Gastroesophageal sphincter (tissue), 4 donors: Measurements from ENCODE around the gene C1QL3. TPM values are rescaled to one million over a fixed set of nuclear protein-coding genes. Genes with fewer than 3 reads are reported as not detected.

Source experiments
- ATAC-seq: fragments of 150-250 bp; one replicate; pipeline ENCODE4 v1.9.1; 2016; ENCODE audit warnings: mild to moderate bottlenecking, moderate library complexity
- H3K27ac ChIP-seq, 4 donors: fragments of 200-600 bp; sonication (generic) in 3 of 4; 1 replicate in 3 of 4; 2 replicates in 1 of 4; pipeline ENCODE4 v1.5.1; 2016 to 2019
- H3K27me3 ChIP-seq: fragments of 200-600 bp; sonication (generic); one replicate; pipeline ENCODE4 v1.5.1; 2019
- H3K36me3 ChIP-seq, 2 donors: fragments of 200-600 bp; sonication (generic); one replicate each; pipeline ENCODE4 v1.5.1; 2019; ENCODE audit warnings: control low read depth in 1 of 2
- H3K4me1 ChIP-seq, 3 donors: fragments of 200-600 bp; sonication (generic); 1 replicate in 2 of 3; 2 replicates in 1 of 3; pipeline ENCODE4 v1.5.1; 2016 to 2019; ENCODE audit warnings: control low read depth in 2 of 3
- H3K4me3 ChIP-seq, 2 donors: fragments of 200-600 bp; sonication (generic); one replicate each; pipeline ENCODE4 v1.5.1; 2019; ENCODE audit warnings: mild to moderate bottlenecking in 1 of 2, moderate library complexity in 1 of 2
- H3K9me3 ChIP-seq, 3 donors: fragments of 200-600 bp; sonication (generic); one replicate each; pipeline ENCODE4 v1.5.1; 2017 to 2019; ENCODE audit warnings: control low read depth in 2 of 3
- EP300 ChIP-seq: sonication (generic); formaldehyde crosslinking; IDR thresholded peaks from one replicate; pipeline ENCODE4 v1.6.1; 2017; ENCODE audit warnings: antibody characterized with exemption, mild to moderate bottlenecking
- POLR2A ChIP-seq, 2 donors: fragments of 450-650 bp; IDR thresholded peaks; one replicate each; pipeline ENCODE4 v1.6.1; 2017; ENCODE audit warnings: antibody characterized with exemption in 2 of 2, mild to moderate bottlenecking in 2 of 2, moderate library complexity in 1 of 2
- POLR2AphosphoS5 ChIP-seq: sonication (generic); formaldehyde crosslinking; IDR thresholded peaks from one replicate; pipeline ENCODE4 v1.6.1; 2017; ENCODE audit warnings: antibody characterized with exemption
- whole genome bisulfite sequencing, 2 donors: methylation state at CpG; one replicate each; pipeline ENCODE4 v1.1.5; 2018; ENCODE audit warnings: low coverage in 1 of 2; 5-methylcytosine and 5-hydroxymethylcytosine counted together
- small RNA-seq, 4 donors: library from RNA; depleted of rRNA; stranded (forward); fragments of <200 nt; gene quantifications; one replicate each; pipeline ENCODE3, GENCODE V24; 2016
- total RNA-seq, 4 donors: library from RNA; depleted of rRNA; stranded (reverse); fragments of >200 nt; gene quantifications; one replicate each; pipeline ENCODE4 v1.1.0, GENCODE V29; 2016
- TF ChIP-seq, protein P1 (sequence below), 4 experiments: fragments of 200-600 bp in 2 of 4; fragments of 450-650 bp in 2 of 4; sonication (generic) in 1 of 4; IDR thresholded peaks; one replicate each; pipeline ENCODE4 v1.5.1; 2017 to 2019; ENCODE audit warnings: antibody characterized with exemption in 4 of 4, mild to moderate bottlenecking in 2 of 4, moderate library complexity in 2 of 4

The C1QL3 gene
- total RNA-seq, 4 donors from 2014 or later = 0.54 TPM; not detected in 3

DNA sequence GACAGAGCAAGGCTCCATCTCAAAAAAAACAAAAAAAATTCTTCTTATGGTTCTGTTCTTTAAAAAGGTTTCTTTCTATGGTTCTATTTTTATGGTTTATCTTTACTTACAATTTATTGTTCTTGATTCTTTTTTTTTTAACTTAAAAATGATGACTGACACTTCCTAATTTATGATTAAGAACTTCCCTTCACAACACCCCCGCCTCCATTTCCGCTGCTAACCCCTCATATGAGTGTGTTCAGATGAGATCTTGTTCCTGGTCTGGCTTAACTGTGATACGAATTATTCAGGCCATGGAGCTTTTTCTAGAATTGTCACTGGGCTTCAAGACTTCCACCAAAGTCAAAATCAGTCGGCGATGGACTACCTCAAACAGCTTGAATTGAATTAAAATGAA is 50.9 kb downstream of the C1QL3 start:
- Histone ChIP-seq H3K9me3 (no peaks in the 10 kb centered on the region), H3K4me3 (no peak overlapping the region), H3K27me3 (no peaks in the 10 kb centered on the region), H3K4me1 (no peaks in the 10 kb centered on the region), H3K36me3 (no peaks in the 10 kb centered on the region), H3K27ac (no peak overlapping the region)
- TF ChIP-seq, protein P1, sequence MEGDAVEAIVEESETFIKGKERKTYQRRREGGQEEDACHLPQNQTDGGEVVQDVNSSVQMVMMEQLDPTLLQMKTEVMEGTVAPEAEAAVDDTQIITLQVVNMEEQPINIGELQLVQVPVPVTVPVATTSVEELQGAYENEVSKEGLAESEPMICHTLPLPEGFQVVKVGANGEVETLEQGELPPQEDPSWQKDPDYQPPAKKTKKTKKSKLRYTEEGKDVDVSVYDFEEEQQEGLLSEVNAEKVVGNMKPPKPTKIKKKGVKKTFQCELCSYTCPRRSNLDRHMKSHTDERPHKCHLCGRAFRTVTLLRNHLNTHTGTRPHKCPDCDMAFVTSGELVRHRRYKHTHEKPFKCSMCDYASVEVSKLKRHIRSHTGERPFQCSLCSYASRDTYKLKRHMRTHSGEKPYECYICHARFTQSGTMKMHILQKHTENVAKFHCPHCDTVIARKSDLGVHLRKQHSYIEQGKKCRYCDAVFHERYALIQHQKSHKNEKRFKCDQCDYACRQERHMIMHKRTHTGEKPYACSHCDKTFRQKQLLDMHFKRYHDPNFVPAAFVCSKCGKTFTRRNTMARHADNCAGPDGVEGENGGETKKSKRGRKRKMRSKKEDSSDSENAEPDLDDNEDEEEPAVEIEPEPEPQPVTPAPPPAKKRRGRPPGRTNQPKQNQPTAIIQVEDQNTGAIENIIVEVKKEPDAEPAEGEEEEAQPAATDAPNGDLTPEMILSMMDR (IDR thresholded peaks at IDR 0.05) = no peak
- TF ChIP-seq POLR2A (IDR thresholded peaks at IDR 0.05) = no peak
- no peak for TF ChIP-seq POLR2AphosphoS5
- TF ChIP-seq EP300 = no peak
- no peak for ATAC-seq
- WGBS, 2 donors = 77% methylated on average over 5 of the region's 5 CpGs; no CpG with 5 or more reads in 1 of the 2 donors

DNA sequence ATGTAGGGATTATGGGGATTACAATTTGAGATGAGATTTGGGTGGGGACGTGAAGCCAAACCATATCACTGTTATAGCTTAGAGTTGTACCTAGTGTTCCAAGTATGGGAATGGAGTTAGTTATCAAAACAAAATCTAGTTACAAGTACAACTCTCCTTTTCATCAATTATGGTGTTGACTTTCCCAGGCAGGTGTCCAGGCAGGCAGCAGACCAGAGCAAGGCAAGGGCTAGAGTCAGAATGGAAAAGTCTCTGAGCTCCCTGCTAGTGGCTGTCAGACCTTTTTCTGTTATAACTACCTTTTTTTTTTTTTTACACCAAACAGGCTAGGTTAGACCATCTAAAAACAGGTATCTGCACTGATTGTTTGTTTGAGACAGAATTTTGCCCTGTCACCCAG is 55.7 kb downstream of the C1QL3 start:
- 69 to 86% methylated on average over 1 of the region's 1 CpG for WGBS, 2 donors
- H3K9me3 ChIP-seq = no peaks in the 10 kb centered on the region
- H3K4me1 ChIP-seq = no peaks in the 10 kb centered on the region
- no peak overlapping the region for H3K4me3 ChIP-seq
- TF ChIP-seq POLR2A (IDR thresholded peaks at IDR 0.05) (no peak), EP300 (no peak), POLR2AphosphoS5 (no peak)
- TF ChIP-seq, protein P1 (IDR thresholded peaks at IDR 0.05) = no peak
- no peak overlapping the region for H3K27ac ChIP-seq
- no peaks in the 10 kb centered on the region for H3K27me3 ChIP-seq
- no peaks in the 10 kb centered on the region for H3K36me3 ChIP-seq
- ATAC-seq = no peak

Small RNA genes within 50 kb of the gene (small RNA-seq; reads per million reads assigned to genes)
- 0 reads per million in 4 donors for gene RNU2-18P

Other genes starting within 250 kb of the C1QL3 start
- 10 to 100 TPM in 2 of 4 donors, 1 to 10 TPM in 2; 4.4 to 12.1 (median 9.4) TPM for gene PTER, start 84.9 kb downstream of the C1QL3 start, total RNA-seq